GM23338 (cell line): ENCODE measurements around the gene PAK1. TPM values are rescaled to one million over a fixed set of nuclear protein-coding genes. Genes with fewer than 3 reads are reported as not detected.

Experiments used
- ATAC-seq: fragments of 200-7000 bp; cut with Tn5 transposase; 3 replicates; pipeline ENCODE4 v1.9.1; 2020
- DNase-seq: peaks from one replicate; pipeline ENCODE4 v3.0.0-alpha.2; 2015; ENCODE audit warnings: low spot score
- H2AFZ ChIP-seq: fragments of 200-600 bp; sonication (generic); 2 replicates; pipeline ENCODE4 v1.8.0; 2016; ENCODE audit warnings: antibody characterized with exemption, mild to moderate bottlenecking, moderate library complexity
- H3F3A ChIP-seq: fragments of 200-600 bp; sonication (generic); replicated peaks from 2 replicates; pipeline ENCODE4 v1.8.0; 2017; ENCODE audit warnings: antibody characterized with exemption, mixed run types, low read depth
- H3K27ac ChIP-seq: fragments of 200-600 bp; sonication (generic); 2 replicates; pipeline ENCODE4 v1.6.1; 2016; ENCODE audit warnings: low read depth
- H3K27me3 ChIP-seq: fragments of 200-600 bp; sonication (generic); 2 replicates; pipeline ENCODE4 v1.8.0; 2016; ENCODE audit warnings: mild to moderate bottlenecking, mixed run types, moderate library complexity; ENCODE audit not compliant: insufficient read depth
- H3K36me3 ChIP-seq: fragments of 200-600 bp; sonication (generic); 2 replicates; pipeline ENCODE4 v1.8.0; 2016; ENCODE audit warnings: mild to moderate bottlenecking; ENCODE audit not compliant: insufficient read depth
- H3K4me1 ChIP-seq: fragments of 200-600 bp; sonication (generic); 2 replicates; pipeline ENCODE4 v1.8.0; 2016; ENCODE audit warnings: mild to moderate bottlenecking, moderate library complexity; ENCODE audit not compliant: insufficient read depth
- H3K4me2 ChIP-seq: fragments of 200-600 bp; sonication (generic); 2 replicates; pipeline ENCODE4 v1.7.1; 2017; ENCODE audit warnings: mixed run types
- H3K4me3 ChIP-seq: fragments of 200-600 bp; sonication (generic); 2 replicates; pipeline ENCODE4 v1.6.1; 2016; ENCODE audit warnings: mixed run types
- H3K79me2 ChIP-seq: fragments of 200-600 bp; sonication (generic); replicated peaks from 2 replicates; pipeline ENCODE4 v1.8.0; 2017; ENCODE audit warnings: mild to moderate bottlenecking; ENCODE audit not compliant: insufficient read depth
- H3K9me2 ChIP-seq: fragments of 200-600 bp; sonication (generic); 2 replicates; pipeline ENCODE4 v1.8.0; 2017; ENCODE audit not compliant: insufficient read depth
- H4K20me1 ChIP-seq: fragments of 200-600 bp; sonication (generic); replicated peaks from 2 replicates; pipeline ENCODE4 v1.8.0; 2017; ENCODE audit warnings: mild to moderate bottlenecking; ENCODE audit not compliant: insufficient read depth
- H3K27ac Mint-ChIP-seq: 2 replicates; pipeline ENCODE4 v1.8.0; 2020; ENCODE audit warnings: inconsistent platforms, mild to moderate bottlenecking, moderate library complexity, mixed read lengths
- H3K27me3 Mint-ChIP-seq: 3 replicates; pipeline ENCODE4 v1.8.0; 2022; ENCODE audit warnings: low read depth, mild to moderate bottlenecking, moderate library complexity, mixed read lengths, inconsistent platforms; ENCODE audit not compliant: insufficient read depth, poor library complexity
- H3K36me3 Mint-ChIP-seq: 3 replicates; pipeline ENCODE4 v1.8.0; 2021; ENCODE audit warnings: low read depth, mild to moderate bottlenecking, inconsistent platforms, moderate library complexity, mixed read lengths
- H3K4me1 Mint-ChIP-seq: 3 replicates; pipeline ENCODE4 v1.8.0; 2020; ENCODE audit warnings: mild to moderate bottlenecking, inconsistent platforms, mixed read lengths
- H3K4me3 Mint-ChIP-seq: 3 replicates; pipeline ENCODE4 v1.8.0; 2021; ENCODE audit warnings: moderate library complexity, mild to moderate bottlenecking, inconsistent platforms, mixed read lengths
- H3K9me3 Mint-ChIP-seq: 3 replicates; pipeline ENCODE4 v1.8.0; 2020; ENCODE audit warnings: moderate library complexity, mild to moderate bottlenecking, inconsistent platforms, mixed read lengths
- CREB1 ChIP-seq: fragments of 250-450 bp; sonication (Bioruptor Pico); IDR thresholded peaks from 2 replicates; pipeline ENCODE4 v1.5.0; 2020; ENCODE audit warnings: low read depth, mild to moderate bottlenecking, moderate library complexity
- ETS1 ChIP-seq: IDR thresholded peaks from 2 replicates; pipeline ENCODE4 v1.6.1; 2016; ENCODE audit warnings: antibody characterized with exemption
- JUNB ChIP-seq: IDR thresholded peaks from one replicate; pipeline ENCODE4 v1.6.1; 2016; ENCODE audit warnings: antibody characterized with exemption; ENCODE audit not compliant: unreplicated experiment
- NANOG ChIP-seq: IDR thresholded peaks from 2 replicates; pipeline ENCODE4 v1.6.1; 2016; ENCODE audit warnings: antibody characterized with exemption, borderline replicate concordance
- POLR2AphosphoS5 ChIP-seq: IDR thresholded peaks from 2 replicates; pipeline ENCODE4 v1.6.1; 2016; ENCODE audit warnings: antibody characterized with exemption, low read depth
- ZNF331 ChIP-seq: fragments of 250-450 bp; sonication (Bioruptor Pico); IDR thresholded peaks from 2 replicates; pipeline ENCODE4 v1.5.0; 2020; ENCODE audit warnings: low read depth, mild to moderate bottlenecking, moderate library complexity
- ZNF462 ChIP-seq: fragments of 250-450 bp; sonication (Bioruptor Pico); IDR thresholded peaks from 2 replicates; pipeline ENCODE4 v1.5.0; 2020; ENCODE audit warnings: mild to moderate bottlenecking, moderate library complexity
- polyA plus RNA-seq: library from polyadenylated mRNA; unstranded; fragments of >200 nt; fragmentation: Nextera tagmentation; extraction: Ambion mirVana; gene quantifications from 2 replicates; pipeline ENCODE4 v1.2.1, GENCODE V29; 2016
- total RNA-seq: library from RNA; depleted of rRNA; stranded (reverse); fragments of >200 nt; shearing (Covaris generic); gene quantifications from 2 replicates; pipeline ENCODE4 v1.2.3, GENCODE V29; 2014
- TF ChIP-seq, protein P1 (sequence below): IDR thresholded peaks from one replicate; pipeline ENCODE4 v1.6.1; 2018; ENCODE audit warnings: antibody characterized with exemption; ENCODE audit not compliant: unreplicated experiment
- TF ChIP-seq, protein P2 (sequence below), 2 experiments: fragments of 200-600 bp in 1 of 2; sonication (generic) in 1 of 2; conservative IDR thresholded peaks; 2 replicates each; pipeline versions ENCODE4 v1.5.1 to v1.6.1; 2016 to 2017; ENCODE audit warnings: antibody characterized with exemption in 2 of 2, low read depth in 2 of 2, mild to moderate bottlenecking in 2 of 2, moderate library complexity in 1 of 2

Gene PAK1
- total and polyA plus RNA-seq, 2 experiments from 2014 or later: 102 to 175 TPM

GRCh38 chr11:77512092-77512491, 38.2 kb upstream of the PAK1 start (continued):
- TF ChIP-seq, protein P1, sequence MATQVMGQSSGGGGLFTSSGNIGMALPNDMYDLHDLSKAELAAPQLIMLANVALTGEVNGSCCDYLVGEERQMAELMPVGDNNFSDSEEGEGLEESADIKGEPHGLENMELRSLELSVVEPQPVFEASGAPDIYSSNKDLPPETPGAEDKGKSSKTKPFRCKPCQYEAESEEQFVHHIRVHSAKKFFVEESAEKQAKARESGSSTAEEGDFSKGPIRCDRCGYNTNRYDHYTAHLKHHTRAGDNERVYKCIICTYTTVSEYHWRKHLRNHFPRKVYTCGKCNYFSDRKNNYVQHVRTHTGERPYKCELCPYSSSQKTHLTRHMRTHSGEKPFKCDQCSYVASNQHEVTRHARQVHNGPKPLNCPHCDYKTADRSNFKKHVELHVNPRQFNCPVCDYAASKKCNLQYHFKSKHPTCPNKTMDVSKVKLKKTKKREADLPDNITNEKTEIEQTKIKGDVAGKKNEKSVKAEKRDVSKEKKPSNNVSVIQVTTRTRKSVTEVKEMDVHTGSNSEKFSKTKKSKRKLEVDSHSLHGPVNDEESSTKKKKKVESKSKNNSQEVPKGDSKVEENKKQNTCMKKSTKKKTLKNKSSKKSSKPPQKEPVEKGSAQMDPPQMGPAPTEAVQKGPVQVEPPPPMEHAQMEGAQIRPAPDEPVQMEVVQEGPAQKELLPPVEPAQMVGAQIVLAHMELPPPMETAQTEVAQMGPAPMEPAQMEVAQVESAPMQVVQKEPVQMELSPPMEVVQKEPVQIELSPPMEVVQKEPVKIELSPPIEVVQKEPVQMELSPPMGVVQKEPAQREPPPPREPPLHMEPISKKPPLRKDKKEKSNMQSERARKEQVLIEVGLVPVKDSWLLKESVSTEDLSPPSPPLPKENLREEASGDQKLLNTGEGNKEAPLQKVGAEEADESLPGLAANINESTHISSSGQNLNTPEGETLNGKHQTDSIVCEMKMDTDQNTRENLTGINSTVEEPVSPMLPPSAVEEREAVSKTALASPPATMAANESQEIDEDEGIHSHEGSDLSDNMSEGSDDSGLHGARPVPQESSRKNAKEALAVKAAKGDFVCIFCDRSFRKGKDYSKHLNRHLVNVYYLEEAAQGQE: no peak
- no peak for TF ChIP-seq POLR2AphosphoS5
- no peak for TF ChIP-seq JUNB
- no peak for TF ChIP-seq NANOG

DNA sequence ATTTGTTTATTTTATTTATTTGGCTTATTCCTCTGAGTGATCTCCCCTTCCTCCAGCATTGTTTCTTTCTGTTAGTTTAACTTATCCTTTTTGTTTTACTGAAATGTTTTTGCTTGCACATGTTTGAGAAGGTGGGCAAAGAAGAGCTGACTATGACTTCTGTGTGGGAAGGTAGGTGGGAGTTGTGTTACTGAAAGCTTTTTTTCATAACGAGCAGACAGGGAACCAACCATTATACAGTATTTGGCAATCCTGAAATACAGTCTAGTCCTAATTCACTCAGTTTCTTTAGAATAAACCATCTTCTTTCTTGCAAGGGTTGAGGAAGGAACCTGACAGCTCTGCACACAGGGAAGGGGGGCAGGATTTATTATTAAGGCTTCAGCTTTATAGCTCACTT, 37.0 kb upstream of the PAK1 start:
- Mint-ChIP-seq H3K9me3 (no peaks in the 10 kb centered on the region), H3K27ac (no peak overlapping the region), H3K4me1 (peaks cover 12% of the 10 kb centered on the region), H3K36me3 (no peaks in the 10 kb centered on the region), H3K4me3 (no peak overlapping the region), H3K27me3 (no peaks in the 10 kb centered on the region)
- Histone ChIP-seq H3K4me2 (no peak overlapping the region), H3K27me3 (no peaks in the 10 kb centered on the region), H3K36me3 (no peaks in the 10 kb centered on the region), H3K79me2 (no peaks in the 10 kb centered on the region), H3K27ac (no peak overlapping the region), H3K9me2 (no peaks in the 10 kb centered on the region), H4K20me1 (no peaks in the 10 kb centered on the region), H3K4me1 (peaks cover 24% of the 10 kb centered on the region), H3F3A (no peaks in the 10 kb centered on the region; the same call in 1 of the 2 replicates), H2AFZ (no peak overlapping the region), H3K4me3 (no peak overlapping the region)
- DNase-seq (no peak), ATAC-seq (no peak)
- TF ChIP-seq JUNB (no peak), ZNF462 (CRISPR knock-in tag) (no peak), ZNF331 (CRISPR knock-in tag) (no peak), CREB1 (CRISPR knock-in tag) (no peak), NANOG (no peak), ETS1 (no peak)
- TF ChIP-seq, protein P1: no peak
- TF ChIP-seq, protein P2, sequence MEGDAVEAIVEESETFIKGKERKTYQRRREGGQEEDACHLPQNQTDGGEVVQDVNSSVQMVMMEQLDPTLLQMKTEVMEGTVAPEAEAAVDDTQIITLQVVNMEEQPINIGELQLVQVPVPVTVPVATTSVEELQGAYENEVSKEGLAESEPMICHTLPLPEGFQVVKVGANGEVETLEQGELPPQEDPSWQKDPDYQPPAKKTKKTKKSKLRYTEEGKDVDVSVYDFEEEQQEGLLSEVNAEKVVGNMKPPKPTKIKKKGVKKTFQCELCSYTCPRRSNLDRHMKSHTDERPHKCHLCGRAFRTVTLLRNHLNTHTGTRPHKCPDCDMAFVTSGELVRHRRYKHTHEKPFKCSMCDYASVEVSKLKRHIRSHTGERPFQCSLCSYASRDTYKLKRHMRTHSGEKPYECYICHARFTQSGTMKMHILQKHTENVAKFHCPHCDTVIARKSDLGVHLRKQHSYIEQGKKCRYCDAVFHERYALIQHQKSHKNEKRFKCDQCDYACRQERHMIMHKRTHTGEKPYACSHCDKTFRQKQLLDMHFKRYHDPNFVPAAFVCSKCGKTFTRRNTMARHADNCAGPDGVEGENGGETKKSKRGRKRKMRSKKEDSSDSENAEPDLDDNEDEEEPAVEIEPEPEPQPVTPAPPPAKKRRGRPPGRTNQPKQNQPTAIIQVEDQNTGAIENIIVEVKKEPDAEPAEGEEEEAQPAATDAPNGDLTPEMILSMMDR (conservative IDR thresholded peaks at IDR 0.05; ENCODE audit: low read depth in 2 of 2): no peak
